HepG2 (cell line): ENCODE data around the gene HOXA11. TPM values are rescaled to one million over a fixed set of nuclear protein-coding genes. Genes with fewer than 3 reads are reported as not detected.

Experiments used
- CHCHD3 ChIP-seq: sonication (generic); formaldehyde crosslinking; IDR thresholded peaks from 2 replicates; pipeline ENCODE4 v1.8.0; 2022; ENCODE audit warnings: mild to moderate bottlenecking, missing genetic modification reagents, moderate library complexity
- HDAC6 ChIP-seq: fragments of 200-600 bp; sonication (generic); IDR thresholded peaks from 2 replicates; pipeline ENCODE4 v1.7.0; 2017; ENCODE audit warnings: mild to moderate bottlenecking, antibody characterized with exemption, low read length, low read depth
- HNRNPLL ChIP-seq: fragments of 200-400 bp; formaldehyde crosslinking; IDR thresholded peaks from 2 replicates; pipeline ENCODE4 v1.6.1; 2017; ENCODE audit warnings: mild to moderate bottlenecking, low read depth, low read length; ENCODE audit not compliant: poor library complexity, severe bottlenecking
- KLF13 ChIP-seq: sonication (generic); formaldehyde crosslinking; IDR thresholded peaks from 2 replicates; pipeline ENCODE4 v1.4.0; 2020; ENCODE audit warnings: mild to moderate bottlenecking, missing genetic modification reagents
- MBD4 ChIP-seq: IDR thresholded peaks from 2 replicates; pipeline ENCODE4 v1.6.1; 2012; ENCODE audit warnings: low read length, inconsistent platforms, borderline replicate concordance
- MYC ChIP-seq: sonication (generic); formaldehyde crosslinking; IDR thresholded peaks from 2 replicates; pipeline ENCODE4 v1.9.0; 2021; ENCODE audit warnings: missing genetic modification reagents, borderline replicate concordance
- RARA ChIP-seq: IDR thresholded peaks from 2 replicates; pipeline ENCODE4 v1.6.1; 2016; ENCODE audit warnings: missing genetic modification reagents, missing compliant biosample characterization
- RFX5 ChIP-seq: IDR thresholded peaks from 2 replicates; pipeline ENCODE4 v1.6.1; 2011; ENCODE audit warnings: low read depth, low read length, improper control_type of control experiment
- TCF7L2 ChIP-seq: IDR thresholded peaks from 2 replicates; pipeline ENCODE4 v1.6.1; 2011; ENCODE audit warnings: mild to moderate bottlenecking, low read depth, low read length, moderate library complexity
- TEF ChIP-seq: sonication (generic); formaldehyde crosslinking; IDR thresholded peaks from 2 replicates; pipeline ENCODE4 v1.5.0; 2020; ENCODE audit warnings: missing genetic modification reagents
- TFDP1 ChIP-seq: IDR thresholded peaks from 2 replicates; pipeline ENCODE4 v1.6.1; 2016; ENCODE audit warnings: missing compliant biosample characterization, missing genetic modification reagents, borderline replicate concordance
- ZBTB25 ChIP-seq: IDR thresholded peaks from 2 replicates; pipeline ENCODE4 v1.6.1; 2018; ENCODE audit warnings: missing genetic modification reagents
- ZFP82 ChIP-seq: sonication (generic); formaldehyde crosslinking; IDR thresholded peaks from 2 replicates; pipeline ENCODE4 v1.5.1; 2020; ENCODE audit warnings: mild to moderate bottlenecking, missing genetic modification reagents, borderline replicate concordance
- ZMYM2 ChIP-seq: sonication (generic); formaldehyde crosslinking; IDR thresholded peaks from 2 replicates; pipeline ENCODE4 v1.8.0; 2022; ENCODE audit warnings: mild to moderate bottlenecking, missing genetic modification reagents
- ZNF205 ChIP-seq: IDR thresholded peaks from 2 replicates; pipeline ENCODE4 v1.6.1; 2018; ENCODE audit warnings: missing biosample characterization, missing genetic modification reagents
- ZNF468 ChIP-seq: sonication (generic); formaldehyde crosslinking; IDR thresholded peaks from 2 replicates; pipeline ENCODE4 v1.8.0; 2022; ENCODE audit warnings: mild to moderate bottlenecking, moderate library complexity, missing genetic modification reagents
- ZNF501 ChIP-seq: sonication (generic); formaldehyde crosslinking; IDR thresholded peaks from 2 replicates; pipeline ENCODE4 v1.5.1; 2020; ENCODE audit warnings: mild to moderate bottlenecking, moderate library complexity, missing genetic modification reagents
- ZNF546 ChIP-seq: sonication (generic); formaldehyde crosslinking; conservative IDR thresholded peaks from 2 replicates; pipeline ENCODE4 v1.8.1; 2023; ENCODE audit warnings: mild to moderate bottlenecking, missing genetic modification reagents
- ZNF556 ChIP-seq: sonication (generic); formaldehyde crosslinking; IDR thresholded peaks from 2 replicates; pipeline ENCODE4 v1.4.0; 2020; ENCODE audit warnings: mild to moderate bottlenecking, missing genetic modification reagents, borderline replicate concordance
- ZNF576 ChIP-seq: sonication (generic); formaldehyde crosslinking; IDR thresholded peaks from 2 replicates; pipeline ENCODE4 v1.4.0; 2020; ENCODE audit warnings: mild to moderate bottlenecking, missing genetic modification reagents
- ZSCAN29 ChIP-seq: sonication (generic); formaldehyde crosslinking; conservative IDR thresholded peaks from 2 replicates; pipeline ENCODE4 v1.4.0; 2020; ENCODE audit warnings: mild to moderate bottlenecking, missing genetic modification reagents
- polyA plus RNA-seq, 8 experiments: library from polyadenylated mRNA; depleted of rRNA in 3 of 8; stranded (reverse) in 7 of 8; unstranded in 1 of 8; fragments of >200 nt; fragmentation: Illumina TruSeq in 4 of 8; extraction: Trizol in 4 of 8; gene quantifications; 2 replicates each; pipeline versions ENCODE4 v1.2.1 to v1.2.3, GENCODE V29; 2011 to 2016; ENCODE audit warnings: low read depth in 4 of 8, missing spikeins in 1 of 8, mixed read lengths in 1 of 8; ENCODE audit not compliant: insufficient read depth in 1 of 8
- total RNA-seq, 5 experiments: library from RNA; depleted of rRNA; stranded (reverse); fragments of >200 nt; fragmentation: Illumina TruSeq; extraction: Trizol; gene quantifications; 2 replicates each; pipeline ENCODE4 v1.2.3, GENCODE V29; 2016; ENCODE audit warnings: low read depth in 1 of 5
- TF ChIP-seq, protein P1 (sequence below): sonication (generic); formaldehyde crosslinking; IDR thresholded peaks from 2 replicates; pipeline ENCODE4 v1.5.1; 2020; ENCODE audit warnings: mild to moderate bottlenecking, missing genetic modification reagents, moderate library complexity
- TF ChIP-seq, protein P2 (sequence below): sonication (generic); formaldehyde crosslinking; IDR thresholded peaks from 2 replicates; pipeline ENCODE4 v1.4.0; 2020; ENCODE audit warnings: missing genetic modification reagents

Gene HOXA11
- total and polyA plus RNA-seq, 2 of the 13 experiments (the other 11 are each of a cell fraction or from before 2014, with no cell fraction given): not detected

- no peak for TF ChIP-seq TEF
- no peak for TF ChIP-seq CHCHD3 (CRISPR knock-in tag)
- TF ChIP-seq ZNF205: no peak
- no peak for TF ChIP-seq HDAC6
- TF ChIP-seq, protein P1, sequence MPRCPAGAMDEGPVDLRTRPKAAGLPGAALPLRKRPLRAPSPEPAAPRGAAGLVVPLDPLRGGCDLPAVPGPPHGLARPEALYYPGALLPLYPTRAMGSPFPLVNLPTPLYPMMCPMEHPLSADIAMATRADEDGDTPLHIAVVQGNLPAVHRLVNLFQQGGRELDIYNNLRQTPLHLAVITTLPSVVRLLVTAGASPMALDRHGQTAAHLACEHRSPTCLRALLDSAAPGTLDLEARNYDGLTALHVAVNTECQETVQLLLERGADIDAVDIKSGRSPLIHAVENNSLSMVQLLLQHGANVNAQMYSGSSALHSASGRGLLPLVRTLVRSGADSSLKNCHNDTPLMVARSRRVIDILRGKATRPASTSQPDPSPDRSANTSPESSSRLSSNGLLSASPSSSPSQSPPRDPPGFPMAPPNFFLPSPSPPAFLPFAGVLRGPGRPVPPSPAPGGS (CRISPR knock-in tag): 0 out of 2 replicates have a peak, but pooled peaks have one; percentile 67
- no peak for TF ChIP-seq ZBTB25
- 0 out of 2 replicates have a peak, but pooled peaks have one; percentile 21 for TF ChIP-seq ZNF556 (CRISPR knock-in tag)
- no peak for TF ChIP-seq ZNF576 (CRISPR knock-in tag)
- TF ChIP-seq HNRNPLL: peak; percentile 39
- TF ChIP-seq TCF7L2: no peak
- TF ChIP-seq MBD4: no peak
- TF ChIP-seq RFX5: no peak
- TF ChIP-seq ZMYM2 (CRISPR knock-in tag): no peak
- TF ChIP-seq RARA: 0 out of 2 replicates have a peak, but pooled peaks have one; percentile 17
- 0 out of 2 replicates have a peak, but pooled peaks have one; percentile 55 for TF ChIP-seq ZNF546
- TF ChIP-seq ZSCAN29: no peak
- peak; percentile 60; the same call in 1 of the 2 replicates for TF ChIP-seq TFDP1
- no peak for TF ChIP-seq ZNF468 (CRISPR knock-in tag)
- no peak; the same call in 1 of the 2 replicates for TF ChIP-seq ZFP82 (CRISPR knock-in tag)
- TF ChIP-seq, protein P2, sequence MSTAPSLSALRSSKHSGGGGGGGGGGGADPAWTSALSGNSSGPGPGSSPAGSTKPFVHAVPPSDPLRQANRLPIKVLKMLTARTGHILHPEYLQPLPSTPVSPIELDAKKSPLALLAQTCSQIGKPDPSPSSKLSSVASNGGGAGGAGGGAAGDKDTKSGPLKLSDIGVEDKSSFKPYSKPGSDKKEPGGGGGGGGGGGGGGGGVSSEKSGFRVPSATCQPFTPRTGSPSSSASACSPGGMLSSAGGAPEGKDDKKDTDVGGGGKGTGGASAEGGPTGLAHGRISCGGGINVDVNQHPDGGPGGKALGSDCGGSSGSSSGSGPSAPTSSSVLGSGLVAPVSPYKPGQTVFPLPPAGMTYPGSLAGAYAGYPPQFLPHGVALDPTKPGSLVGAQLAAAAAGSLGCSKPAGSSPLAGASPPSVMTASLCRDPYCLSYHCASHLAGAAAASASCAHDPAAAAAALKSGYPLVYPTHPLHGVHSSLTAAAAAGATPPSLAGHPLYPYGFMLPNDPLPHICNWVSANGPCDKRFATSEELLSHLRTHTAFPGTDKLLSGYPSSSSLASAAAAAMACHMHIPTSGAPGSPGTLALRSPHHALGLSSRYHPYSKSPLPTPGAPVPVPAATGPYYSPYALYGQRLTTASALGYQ (CRISPR knock-in tag): no peak
- TF ChIP-seq KLF13 (CRISPR knock-in tag): no peak
- peak; percentile 15; the same call in 1 of the 2 replicates for TF ChIP-seq MYC (CRISPR knock-in tag)
- TF ChIP-seq ZNF501 (CRISPR knock-in tag): peak; percentile 64; the same call in 1 of the 2 replicates
These were observed 24.4 kb downstream of the HOXA11 start (continued) for GRCh38 chr7:27160546-27161213.
